Embryonic facial prominence (tissue), 1 donor: ENCODE results near the gene CALR.
"Not testable (repeated sequence)": the region's sequence is repeated elsewhere in the genome, so short reads cannot be mapped to it uniquely, and the experiment has no call there.

Experiments
- DNase-seq: peaks from one replicate; pipeline ENCODE4 v3.0.0-alpha.2; 2016; ENCODE audit errors: extremely low spot score

CALR gene

GRCh38 chr19:12952488-12953137 is 14.2 kb downstream of the CALR start:
- DNase-seq: no peak

GRCh38 chr19:12953138-12953798 is 14.9 kb downstream of the CALR start:
- no peak for DNase-seq

- no peak for DNase-seq
Measured at GRCh38 chr19:12953799-12954611, 15.6 kb downstream of the CALR start.

- DNase-seq: no peak
Measured at GRCh38 chr19:12954612-12954962, 16.2 kb downstream of the CALR start.

GRCh38 chr19:12955575-12955974 is 17.2 kb downstream of the CALR start:
- not testable (repeated sequence) for DNase-seq

GRCh38 chr19:12955996-12956395 is 17.6 kb downstream of the CALR start:
- no peak for DNase-seq

GRCh38 chr19:12956446-12957388 is 18.3 kb downstream of the CALR start, which contains the start of gene GADD45GIP1:
GADD45GIP1 (minus strand) TSS chr19:12957223; CDS start chr19:12957212, 11 bp downstream.
- no peak for DNase-seq

GRCh38 chr19:12957389-12957952 is 19.1 kb downstream of the CALR start:
- not testable (repeated sequence) for DNase-seq

GRCh38 chr19:12959481-12959880 is 21.1 kb downstream of the CALR start:
- DNase-seq: no peak

- no peak for DNase-seq
Measured at GRCh38 chr19:12965017-12965811, 26.8 kb downstream of the CALR start.

- DNase-seq: no peak
Measured at GRCh38 chr19:12965812-12966135, 27.4 kb downstream of the CALR start.

- no peak for DNase-seq
Measured at GRCh38 chr19:12967907-12968306, 29.5 kb downstream of the CALR start.

- no peak for DNase-seq
Measured at GRCh38 chr19:12969292-12969988, 31.0 kb downstream of the CALR start, which contains the start of gene DAND5. DAND5 (plus strand) TSS chr19:12969576; CDS start chr19:12969661, 85 bp downstream.

GRCh38 chr19:12970070-12970820 is 31.8 kb downstream of the CALR start:
- no peak for DNase-seq

- DNase-seq: no peak
Measured at GRCh38 chr19:12973236-12973635, 34.8 kb downstream of the CALR start.

GRCh38 chr19:12974301-12975220 is 36.2 kb downstream of the CALR start:
- no peak for DNase-seq

GRCh38 chr19:12975221-12975741 is 36.9 kb downstream of the CALR start:
- DNase-seq: no peak

- not testable (repeated sequence) for DNase-seq
Measured at GRCh38 chr19:12976109-12976508, 37.7 kb downstream of the CALR start.
